H1 (cell line): ENCODE measurements around the gene ANKLE1. TPM values are rescaled to one million over a fixed set of nuclear protein-coding genes. Genes with fewer than 3 reads are reported as not detected.

Experiments used
- polyA plus RNA-seq, 7 experiments: library from polyadenylated mRNA; depleted of rRNA in 3 of 7; stranded (reverse) in 5 of 7; unstranded in 2 of 7; fragments of >200 nt in 5 of 7; fragments of 200-250 nt in 2 of 7; gene quantifications; 1 replicate in 5 of 7; 2 replicates in 1 of 7; 4 replicates in 1 of 7; pipeline versions ENCODE4 v1.2.1 to v1.2.3, GENCODE V29; 2011 to 2013; ENCODE audit warnings: missing spikeins in 2 of 7, mixed read lengths in 2 of 7
- total RNA-seq: library from RNA; stranded (reverse); fragmentation: NEBNext Ultra II Directional; extraction: Animal tissue kit (Norgen Biotek cat#: 25700); gene quantifications from 2 replicates; pipeline ENCODE4 v1.2.1, GENCODE V29; 2021

The ANKLE1 gene
- total and polyA plus RNA-seq, 2 of the 8 experiments (the other 6 are each of a cell fraction or from before 2014, with no cell fraction given) = 6.1 to 9.6 TPM

Other genes starting within 250 kb of the ANKLE1 start
- 23.2 and 23.5 TPM in 2 replicates for gene HAUS8, start 206.4 kb upstream of the ANKLE1 start, total RNA-seq
- 18.4 and 18.9 TPM in 2 replicates for gene HAUS8, start 206.4 kb upstream of the ANKLE1 start, polyA plus RNA-seq (2011; rRNA removed)
- gene MYO9B, start 206.1 kb upstream of the ANKLE1 start, total RNA-seq = 76.8 and 77.1 TPM in 2 replicates
- 27.6 and 40.0 TPM in 2 replicates for gene MYO9B, start 206.1 kb upstream of the ANKLE1 start, polyA plus RNA-seq (2011; rRNA removed)
- gene USE1, start 66.5 kb upstream of the ANKLE1 start, total RNA-seq = 8.7 and 11.8 TPM in 2 replicates
- 13.9 and 16.6 TPM in 2 replicates for gene USE1, start 66.5 kb upstream of the ANKLE1 start, polyA plus RNA-seq (2011; rRNA removed)
- gene OCEL1, start 55.7 kb upstream of the ANKLE1 start, total RNA-seq = 32.1 and 32.6 TPM in 2 replicates
- 13.3 and 20.2 TPM in 2 replicates for gene OCEL1, start 55.7 kb upstream of the ANKLE1 start, polyA plus RNA-seq (2011; rRNA removed)
- 114 and 121 TPM in 2 replicates for gene NR2F6, start 36.0 kb upstream of the ANKLE1 start, total RNA-seq
- 99.7 and 147 TPM in 2 replicates for gene NR2F6, start 36.0 kb upstream of the ANKLE1 start, polyA plus RNA-seq (2011; rRNA removed)
- gene USHBP1, start 17.2 kb upstream of the ANKLE1 start, total RNA-seq = 6.5 and 7.5 TPM in 2 replicates
- gene USHBP1, start 17.2 kb upstream of the ANKLE1 start, polyA plus RNA-seq (2011; rRNA removed) = 5.0 and 5.7 TPM in 2 replicates
- gene BABAM1, start 14.5 kb upstream of the ANKLE1 start, total RNA-seq = 127 and 134 TPM in 2 replicates
- gene BABAM1, start 14.5 kb upstream of the ANKLE1 start, polyA plus RNA-seq (2011; rRNA removed) = 133 and 153 TPM in 2 replicates
- 11.3 and 14.5 TPM in 2 replicates for gene ABHD8, start 21.5 kb downstream of the ANKLE1 start, total RNA-seq
- gene ABHD8, start 21.5 kb downstream of the ANKLE1 start, polyA plus RNA-seq (2011; rRNA removed) = 18.7 and 28.5 TPM in 2 replicates
- gene MRPL34, start 24.0 kb downstream of the ANKLE1 start, total RNA-seq = 99.6 and 100 TPM in 2 replicates
- 91.9 and 123 TPM in 2 replicates for gene MRPL34, start 24.0 kb downstream of the ANKLE1 start, polyA plus RNA-seq (2011; rRNA removed)
- gene DDA1, start 27.7 kb downstream of the ANKLE1 start, total RNA-seq = 34.5 and 35.9 TPM in 2 replicates
- 29.2 and 30.0 TPM in 2 replicates for gene DDA1, start 27.7 kb downstream of the ANKLE1 start, polyA plus RNA-seq (2011; rRNA removed)
- gene ANO8, start 53.0 kb downstream of the ANKLE1 start, total RNA-seq = 20.7 and 21.4 TPM in 2 replicates
- gene ANO8, start 53.0 kb downstream of the ANKLE1 start, polyA plus RNA-seq (2011; rRNA removed) = 9.5 and 17.3 TPM in 2 replicates
- 52.7 and 56.0 TPM in 2 replicates for gene GTPBP3, start 55.7 kb downstream of the ANKLE1 start, total RNA-seq
- 30.4 and 50.7 TPM in 2 replicates for gene GTPBP3, start 55.7 kb downstream of the ANKLE1 start, polyA plus RNA-seq (2011; rRNA removed)
- gene PLVAP, start 95.4 kb downstream of the ANKLE1 start, total RNA-seq = 0.27 TPM in 1 of 2 replicates, not detected in the other
- 0.32 and 0.35 TPM in 2 replicates for gene PLVAP, start 95.4 kb downstream of the ANKLE1 start, polyA plus RNA-seq (2011; rRNA removed)
- gene CCDC194, start 112.3 kb downstream of the ANKLE1 start, total RNA-seq = not detected in 2 replicates
- 0.33 and 0.74 TPM in 2 replicates for gene CCDC194, start 112.3 kb downstream of the ANKLE1 start, polyA plus RNA-seq (2011; rRNA removed)
- gene BST2, start 123.7 kb downstream of the ANKLE1 start, total RNA-seq = 16.8 and 18.1 TPM in 2 replicates
- gene BST2, start 123.7 kb downstream of the ANKLE1 start, polyA plus RNA-seq (2011; rRNA removed) = 72.8 and 117 TPM in 2 replicates
- 36.8 and 37.9 TPM in 2 replicates for gene MVB12A, start 138.1 kb downstream of the ANKLE1 start, total RNA-seq
- gene MVB12A, start 138.1 kb downstream of the ANKLE1 start, polyA plus RNA-seq (2011; rRNA removed) = 76.6 and 97.7 TPM in 2 replicates
- 1.4 and 1.6 TPM in 2 replicates for gene TMEM221, start 166.8 kb downstream of the ANKLE1 start, total RNA-seq
- 2.0 and 2.9 TPM in 2 replicates for gene TMEM221, start 166.8 kb downstream of the ANKLE1 start, polyA plus RNA-seq (2011; rRNA removed)
- gene NXNL1, start 179.0 kb downstream of the ANKLE1 start, total RNA-seq = not detected in 2 replicates
- not detected in 2 replicates for gene NXNL1, start 179.0 kb downstream of the ANKLE1 start, polyA plus RNA-seq (2011; rRNA removed)
- gene SLC27A1, start 188.6 kb downstream of the ANKLE1 start, total RNA-seq = 7.3 and 7.5 TPM in 2 replicates
- gene SLC27A1, start 188.6 kb downstream of the ANKLE1 start, polyA plus RNA-seq (2011; rRNA removed) = 9.1 and 12.2 TPM in 2 replicates
- 67.5 and 72.8 TPM in 2 replicates for gene PGLS, start 229.7 kb downstream of the ANKLE1 start, total RNA-seq
- gene PGLS, start 229.7 kb downstream of the ANKLE1 start, polyA plus RNA-seq (2011; rRNA removed) = 164 and 193 TPM in 2 replicates